ENCODE data around the gene ZDHHC12. TPM values are rescaled to one million over a fixed set of nuclear protein-coding genes. Genes with fewer than 3 reads are reported as not detected.
"Not testable (repeated sequence)": the region's sequence is repeated elsewhere in the genome, so short reads cannot be mapped to it uniquely, and the experiment has no call there.

The ZDHHC12 gene
- total RNA-seq, 1 donor from 2014 or later = 27.4 TPM

DNA sequence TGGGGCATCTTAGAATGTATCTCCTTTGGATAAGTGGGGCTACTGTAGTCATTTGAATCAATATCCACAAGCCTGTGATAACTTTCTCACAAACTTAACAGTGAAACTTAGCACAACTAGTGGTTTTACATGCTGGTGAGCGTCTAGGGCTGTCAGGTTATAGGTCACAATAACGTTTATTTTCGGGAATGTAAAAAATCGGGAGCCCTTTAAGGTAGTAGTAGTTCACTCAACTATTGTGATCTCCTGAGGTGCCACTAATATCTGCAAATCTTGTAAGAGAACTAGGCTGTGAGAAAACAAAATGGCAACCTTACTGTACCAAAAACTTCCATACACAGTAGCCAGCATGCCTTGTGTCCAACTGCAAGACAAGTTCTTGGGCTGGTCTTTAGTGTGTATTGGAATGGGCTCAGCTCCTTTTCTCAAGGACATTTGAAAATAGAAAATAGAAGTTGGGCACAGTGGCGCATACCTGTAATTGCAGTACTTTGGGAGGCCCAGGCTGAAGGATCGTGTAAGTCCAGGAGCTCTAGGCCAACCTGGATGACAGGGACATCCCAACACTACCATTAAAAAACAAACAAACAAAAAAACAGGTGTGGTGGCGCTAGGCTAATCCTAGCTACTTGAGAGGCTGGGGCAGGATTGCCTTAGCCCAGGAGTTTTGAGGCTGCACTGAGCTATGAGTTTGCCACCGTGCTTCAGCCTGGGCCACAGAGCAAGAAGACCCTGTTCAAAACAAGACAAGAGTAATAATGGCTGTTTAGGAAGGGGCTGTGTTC lies 26.8 kb downstream of the ZDHHC12 start:
- Histone ChIP-seq H3K4me3 (ENCODE audit: low read depth, low read length) (no peak overlapping the region), H3K27me3 (ENCODE audit: control insufficient read depth, insufficient read depth, low read length) (no peaks in the 10 kb centered on the region), H3K36me3 (ENCODE audit: control insufficient read depth, insufficient read depth, low read length) (peaks cover 7% of the 10 kb centered on the region)
- no peak for DNase-seq (ENCODE audit: low read depth)
- FAIRE-seq = no peak
- TF ChIP-seq, protein P1, sequence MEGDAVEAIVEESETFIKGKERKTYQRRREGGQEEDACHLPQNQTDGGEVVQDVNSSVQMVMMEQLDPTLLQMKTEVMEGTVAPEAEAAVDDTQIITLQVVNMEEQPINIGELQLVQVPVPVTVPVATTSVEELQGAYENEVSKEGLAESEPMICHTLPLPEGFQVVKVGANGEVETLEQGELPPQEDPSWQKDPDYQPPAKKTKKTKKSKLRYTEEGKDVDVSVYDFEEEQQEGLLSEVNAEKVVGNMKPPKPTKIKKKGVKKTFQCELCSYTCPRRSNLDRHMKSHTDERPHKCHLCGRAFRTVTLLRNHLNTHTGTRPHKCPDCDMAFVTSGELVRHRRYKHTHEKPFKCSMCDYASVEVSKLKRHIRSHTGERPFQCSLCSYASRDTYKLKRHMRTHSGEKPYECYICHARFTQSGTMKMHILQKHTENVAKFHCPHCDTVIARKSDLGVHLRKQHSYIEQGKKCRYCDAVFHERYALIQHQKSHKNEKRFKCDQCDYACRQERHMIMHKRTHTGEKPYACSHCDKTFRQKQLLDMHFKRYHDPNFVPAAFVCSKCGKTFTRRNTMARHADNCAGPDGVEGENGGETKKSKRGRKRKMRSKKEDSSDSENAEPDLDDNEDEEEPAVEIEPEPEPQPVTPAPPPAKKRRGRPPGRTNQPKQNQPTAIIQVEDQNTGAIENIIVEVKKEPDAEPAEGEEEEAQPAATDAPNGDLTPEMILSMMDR (IDR thresholded peaks at IDR 0.05; ENCODE audit: insufficient read depth, low read length, severe bottlenecking) = no peak

DNA sequence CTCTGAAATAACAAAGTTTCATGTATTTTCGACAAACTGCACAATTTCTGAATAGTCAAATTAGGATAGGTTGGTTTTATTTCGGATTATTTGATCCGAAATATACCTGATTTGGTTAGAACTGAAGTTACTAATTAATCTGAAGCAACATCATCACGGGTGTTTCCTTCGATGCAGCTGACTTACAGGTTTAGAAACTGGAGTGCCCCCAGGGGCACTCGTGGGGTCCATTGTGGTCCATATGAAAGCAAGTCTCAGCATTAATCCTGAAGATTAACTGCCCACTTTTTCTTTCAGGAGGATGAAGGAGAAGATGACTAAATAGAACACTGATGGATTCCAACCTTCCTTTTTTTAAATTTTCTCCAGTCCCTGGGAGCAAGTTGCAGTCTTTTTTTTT lies 29.6 kb downstream of the ZDHHC12 start:
- peaks cover 13% of the 10 kb centered on the region for H3K36me3 ChIP-seq (ENCODE audit: control insufficient read depth, insufficient read depth, low read length)
- H3K27me3 ChIP-seq (ENCODE audit: control insufficient read depth, insufficient read depth, low read length) = no peaks in the 10 kb centered on the region
- FAIRE-seq = no peak

DNA sequence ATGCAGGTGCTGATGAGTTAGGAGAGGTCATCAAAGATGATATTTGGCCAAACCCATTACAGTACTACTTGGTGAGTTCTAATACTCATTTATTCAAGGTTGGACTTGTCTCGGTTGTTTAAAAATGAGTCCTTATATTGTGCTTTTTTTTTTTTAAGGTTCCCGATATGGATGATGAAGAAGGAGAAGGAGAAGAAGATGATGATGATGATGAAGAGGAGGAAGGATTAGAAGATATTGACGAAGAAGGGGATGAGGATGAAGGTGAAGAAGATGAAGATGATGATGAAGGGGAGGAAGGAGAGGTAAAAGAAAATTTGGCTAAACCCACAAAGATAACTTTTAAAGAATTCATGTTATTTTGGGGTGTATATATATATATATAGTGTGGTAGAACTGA lies 30.2 kb downstream of the ZDHHC12 start:
- not testable (repeated sequence) for DNase-seq (ENCODE audit: low read depth)

More for the DNA sequence above, 29.6 kb downstream of the ZDHHC12 start:
- DNase-seq (ENCODE audit: low read depth) = no peak
- TF ChIP-seq, protein P1 (IDR thresholded peaks at IDR 0.05; ENCODE audit: insufficient read depth, low read length, severe bottlenecking) = no peak
- no peak overlapping the region for H3K4me3 ChIP-seq (ENCODE audit: low read depth, low read length)

DNA sequence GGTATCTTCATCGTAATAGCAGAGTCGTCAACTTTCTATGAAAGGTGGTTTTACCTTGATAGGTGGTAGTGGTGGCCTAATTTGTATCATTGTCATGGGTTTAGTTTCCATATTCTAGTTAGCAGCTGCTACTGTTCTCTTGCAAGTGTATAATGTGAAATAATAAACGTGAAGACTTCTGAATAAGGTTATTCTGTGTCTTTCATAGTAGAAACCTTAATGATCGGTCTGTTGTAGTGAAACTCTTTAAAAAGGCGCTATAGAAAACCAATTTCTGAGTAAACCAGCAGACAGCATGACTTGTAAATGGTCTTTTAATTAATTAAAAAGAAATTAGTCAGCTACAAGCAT lies 33.3 kb downstream of the ZDHHC12 start:
- Histone ChIP-seq H3K4me3 (ENCODE audit: low read depth, low read length) (peak overlapping the region; percentile 82), H3K27me3 (ENCODE audit: control insufficient read depth, insufficient read depth, low read length) (no peaks in the 10 kb centered on the region), H3K36me3 (ENCODE audit: control insufficient read depth, insufficient read depth, low read length) (peaks cover 15% of the 10 kb centered on the region)
- FAIRE-seq (no peak), DNase-seq (ENCODE audit: low read depth) (no peak)
- TF ChIP-seq, protein P1 (IDR thresholded peaks at IDR 0.05; ENCODE audit: insufficient read depth, low read length, severe bottlenecking) = no peak

More for the DNA sequence above, 30.2 kb downstream of the ZDHHC12 start:
- peaks cover 13% of the 10 kb centered on the region for H3K36me3 ChIP-seq (ENCODE audit: control insufficient read depth, insufficient read depth, low read length)
- not testable (repeated sequence) for FAIRE-seq; H3K27me3 ChIP-seq (ENCODE audit: control insufficient read depth, insufficient read depth, low read length); H3K4me3 ChIP-seq (ENCODE audit: low read depth, low read length)

DNA sequence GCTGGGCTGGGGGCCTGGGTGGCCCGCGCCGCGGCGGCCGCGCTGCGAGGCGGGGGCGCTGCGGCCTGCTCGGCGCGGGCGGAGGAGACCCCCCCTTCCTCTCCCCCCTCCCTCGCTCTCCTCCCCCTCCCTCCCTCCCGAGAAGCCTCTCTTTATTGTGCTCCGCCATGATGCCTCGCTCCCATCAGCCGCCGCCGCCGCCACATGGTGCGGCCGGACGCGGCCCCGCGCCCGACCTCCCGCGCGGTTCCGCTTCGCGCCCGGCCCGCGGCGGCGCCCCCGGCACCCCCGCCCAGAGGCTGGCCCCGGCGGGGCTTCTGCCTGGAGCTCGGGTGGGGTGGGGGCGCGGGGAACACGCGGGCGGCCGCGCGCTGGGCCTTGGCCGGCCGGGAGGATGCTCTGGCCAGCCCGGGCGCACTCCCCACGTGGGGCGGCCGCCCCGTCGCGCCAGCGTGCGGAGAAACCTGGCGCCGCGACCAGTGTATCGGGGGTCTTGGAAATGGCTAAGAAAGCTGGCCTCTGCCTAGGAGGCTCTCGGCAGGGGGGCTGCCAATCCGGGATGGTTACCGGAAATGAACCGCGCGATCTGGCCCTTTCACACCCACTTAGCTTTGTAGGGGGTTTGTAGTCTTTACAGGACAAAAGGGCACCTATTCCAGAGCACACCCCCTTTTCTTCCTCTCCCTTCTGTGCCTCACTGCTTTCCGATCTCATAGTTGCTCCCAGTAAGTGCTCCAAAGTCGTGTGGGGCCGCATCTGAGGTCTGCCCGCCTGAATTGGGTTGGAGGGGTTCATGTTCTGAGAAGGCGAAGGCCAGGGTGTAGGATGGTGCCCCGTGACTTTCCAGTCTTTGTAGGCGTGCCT lies 33.9 kb downstream of the ZDHHC12 start:
- Histone ChIP-seq H3K27me3 (ENCODE audit: control insufficient read depth, insufficient read depth, low read length) (no peaks in the 10 kb centered on the region), H3K36me3 (ENCODE audit: control insufficient read depth, insufficient read depth, low read length) (peaks cover 15% of the 10 kb centered on the region), H3K4me3 (ENCODE audit: low read depth, low read length) (peak overlapping the region; percentile 82)
- DNase-seq (ENCODE audit: low read depth) (no peak), FAIRE-seq (no peak)
- TF ChIP-seq, protein P1 (IDR thresholded peaks at IDR 0.05; ENCODE audit: insufficient read depth, low read length, severe bottlenecking) = no peak

DNA sequence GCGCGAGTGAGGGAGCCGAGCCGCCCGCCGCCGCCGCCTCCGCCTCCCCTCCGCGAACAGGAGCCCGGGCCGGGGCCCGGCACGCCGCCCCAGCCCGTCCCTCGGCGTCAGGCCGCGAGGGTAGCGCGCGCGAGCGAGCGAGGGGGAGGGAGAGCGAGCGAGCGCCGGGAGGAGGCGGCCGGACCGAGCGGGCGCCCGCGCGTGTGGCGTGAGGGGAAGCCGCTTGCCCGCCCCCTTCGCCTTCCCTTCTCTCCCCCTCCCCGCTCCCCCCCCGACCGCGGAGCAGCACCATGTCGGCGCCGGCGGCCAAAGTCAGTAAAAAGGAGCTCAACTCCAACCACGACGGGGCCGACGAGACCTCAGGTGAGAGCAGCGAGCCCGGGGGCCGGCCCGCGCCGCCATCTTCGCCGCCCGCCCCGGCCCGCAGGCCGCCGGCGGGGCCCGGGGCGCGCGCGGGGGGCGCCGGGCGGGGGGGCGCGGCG lies 34.6 kb downstream of the ZDHHC12 start:
- no peak for FAIRE-seq
- TF ChIP-seq, protein P1 (IDR thresholded peaks at IDR 0.05; ENCODE audit: insufficient read depth, low read length, severe bottlenecking) = no peak
- Histone ChIP-seq H3K36me3 (ENCODE audit: control insufficient read depth, insufficient read depth, low read length) (peaks cover 14% of the 10 kb centered on the region), H3K27me3 (ENCODE audit: control insufficient read depth, insufficient read depth, low read length) (no peaks in the 10 kb centered on the region), H3K4me3 (ENCODE audit: low read depth, low read length) (peak overlapping the region; percentile 82)
- no peak for DNase-seq (ENCODE audit: low read depth)
